ENCODE results near the gene IGF2BP3.

DNA sequence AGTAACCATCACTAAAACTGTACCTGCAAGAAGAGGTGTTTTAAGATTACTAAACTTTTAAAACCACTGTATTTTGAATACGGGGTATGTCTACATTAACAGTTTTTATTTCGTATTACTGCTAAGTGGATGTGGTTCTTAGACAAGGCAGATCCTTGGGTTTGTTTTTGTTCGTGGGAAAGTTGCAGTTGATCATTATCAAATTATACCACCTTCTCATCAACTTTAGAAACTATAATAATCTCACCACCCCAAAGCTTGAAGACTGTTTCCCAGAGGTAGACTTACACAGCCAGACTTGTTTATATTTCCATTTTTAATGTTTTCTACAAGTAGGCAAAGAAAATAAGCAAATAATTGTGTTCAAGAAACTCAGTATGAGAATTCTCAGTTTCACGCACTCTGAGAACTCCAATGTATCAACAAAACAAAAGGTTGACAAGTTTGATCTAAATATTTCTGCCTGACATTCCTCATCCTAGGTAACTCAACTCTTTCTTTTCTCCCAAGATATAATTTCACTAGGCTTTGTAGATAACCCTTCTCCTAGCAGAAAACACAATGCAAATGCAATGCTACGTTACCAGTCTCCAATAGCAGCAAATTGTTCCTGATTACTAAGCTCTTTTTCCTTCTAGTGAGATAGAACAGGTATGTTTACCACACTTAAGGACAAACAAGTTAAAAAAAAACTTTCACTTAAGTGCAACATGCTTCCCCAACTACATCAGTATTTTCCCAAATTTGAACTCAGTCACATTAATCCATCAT, 36.0 kb downstream of the IGF2BP3 start:
- TF ChIP-seq EZH2 (IDR thresholded peaks at IDR 0.05; ENCODE audit: low read length) (no peak), CTCF (optimal IDR thresholded peaks at IDR 0.05 in 1 of 3, IDR thresholded peaks at IDR 0.05 in 1 of 3, conservative IDR thresholded peaks at IDR 0.05 in 1 of 3; ENCODE audit: extremely low read depth in 1 of 3, insufficient read depth in 2 of 3, low read length in 3 of 3) (no peak)

Measured in keratinocyte (primary cell).